ENCODE data around the gene MRPL53. TPM values are rescaled to one million over a fixed set of nuclear protein-coding genes. Genes with fewer than 3 reads are reported as not detected.
"Not testable (repeated sequence)": the region's sequence is repeated elsewhere in the genome, so short reads cannot be mapped to it uniquely, and the experiment has no call there.

MRPL53 gene
- total RNA-seq, 6 donors from 2014 or later = 19.9 to 87.1 (median 30.1) TPM

DNA sequence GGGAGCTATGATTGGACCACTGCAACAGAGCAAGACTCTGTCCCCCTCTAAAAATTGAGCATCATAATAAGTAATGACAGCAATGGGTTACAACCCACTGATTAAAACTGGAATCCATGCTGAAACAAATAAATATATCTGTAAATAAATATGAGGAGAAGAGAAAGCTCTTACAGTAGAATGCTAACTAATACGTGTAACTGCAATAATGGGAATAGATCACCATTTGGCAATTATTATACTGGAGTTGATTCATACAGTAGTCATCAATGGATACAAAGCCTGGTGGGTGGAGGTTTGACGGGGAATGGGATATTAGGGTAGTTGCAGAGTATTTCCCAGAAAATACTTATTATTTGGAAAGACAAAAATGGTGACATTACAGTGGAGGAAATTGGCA, 23.7 kb downstream of the MRPL53 start:
- TF ChIP-seq POLR2A (IDR thresholded peaks at IDR 0.05) = no peak
- TF ChIP-seq POLR2AphosphoS5 (IDR thresholded peaks at IDR 0.05) = no peak
- TF ChIP-seq, protein P1, sequence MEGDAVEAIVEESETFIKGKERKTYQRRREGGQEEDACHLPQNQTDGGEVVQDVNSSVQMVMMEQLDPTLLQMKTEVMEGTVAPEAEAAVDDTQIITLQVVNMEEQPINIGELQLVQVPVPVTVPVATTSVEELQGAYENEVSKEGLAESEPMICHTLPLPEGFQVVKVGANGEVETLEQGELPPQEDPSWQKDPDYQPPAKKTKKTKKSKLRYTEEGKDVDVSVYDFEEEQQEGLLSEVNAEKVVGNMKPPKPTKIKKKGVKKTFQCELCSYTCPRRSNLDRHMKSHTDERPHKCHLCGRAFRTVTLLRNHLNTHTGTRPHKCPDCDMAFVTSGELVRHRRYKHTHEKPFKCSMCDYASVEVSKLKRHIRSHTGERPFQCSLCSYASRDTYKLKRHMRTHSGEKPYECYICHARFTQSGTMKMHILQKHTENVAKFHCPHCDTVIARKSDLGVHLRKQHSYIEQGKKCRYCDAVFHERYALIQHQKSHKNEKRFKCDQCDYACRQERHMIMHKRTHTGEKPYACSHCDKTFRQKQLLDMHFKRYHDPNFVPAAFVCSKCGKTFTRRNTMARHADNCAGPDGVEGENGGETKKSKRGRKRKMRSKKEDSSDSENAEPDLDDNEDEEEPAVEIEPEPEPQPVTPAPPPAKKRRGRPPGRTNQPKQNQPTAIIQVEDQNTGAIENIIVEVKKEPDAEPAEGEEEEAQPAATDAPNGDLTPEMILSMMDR (IDR thresholded peaks at IDR 0.05) = no peak
- TF ChIP-seq EP300 (IDR thresholded peaks at IDR 0.05) = no peak
- WGBS, 2 donors = 86 to 94% methylated on average over 2 of the region's 2 CpGs
- H3K9me3 ChIP-seq = no peaks in the 10 kb centered on the region
- H3K36me3 ChIP-seq = no peaks in the 10 kb centered on the region
- no peak for ATAC-seq (ENCODE audit: low FRiP score in 2 of 2)
- H3K27ac ChIP-seq = no peak overlapping the region
- DNase-seq = no peak
- peaks cover 0 to 5% (median 2%) of the 10 kb centered on the region in 4 donors for H3K4me1 ChIP-seq
- no peak overlapping the region for H3K4me3 ChIP-seq
- no peaks in the 10 kb centered on the region for H3K27me3 ChIP-seq

- Histone ChIP-seq H3K27ac (no peak overlapping the region), H3K9me3 (no peaks in the 10 kb centered on the region), H3K27me3 (no peaks in the 10 kb centered on the region), H3K36me3 (no peaks in the 10 kb centered on the region), H3K4me1 (peaks cover 0 to 6% (median 2%) of the 10 kb centered on the region in 4 donors), H3K4me3 (no peak overlapping the region)
- no peak for DNase-seq
- peak in 1 of 2 donors; percentile 26 for ATAC-seq (ENCODE audit: low FRiP score in 2 of 2)
- TF ChIP-seq POLR2A (IDR thresholded peaks at IDR 0.05) (no peak), POLR2AphosphoS5 (IDR thresholded peaks at IDR 0.05) (no peak), EP300 (IDR thresholded peaks at IDR 0.05) (no peak)
- TF ChIP-seq, protein P1 (IDR thresholded peaks at IDR 0.05) = no peak
- 93% methylated on average over 5 of the region's 5 CpGs for WGBS, 2 donors
Observed at GRCh38 chr2:74447230-74447999, 25.1 kb downstream of the MRPL53 start.

DNA sequence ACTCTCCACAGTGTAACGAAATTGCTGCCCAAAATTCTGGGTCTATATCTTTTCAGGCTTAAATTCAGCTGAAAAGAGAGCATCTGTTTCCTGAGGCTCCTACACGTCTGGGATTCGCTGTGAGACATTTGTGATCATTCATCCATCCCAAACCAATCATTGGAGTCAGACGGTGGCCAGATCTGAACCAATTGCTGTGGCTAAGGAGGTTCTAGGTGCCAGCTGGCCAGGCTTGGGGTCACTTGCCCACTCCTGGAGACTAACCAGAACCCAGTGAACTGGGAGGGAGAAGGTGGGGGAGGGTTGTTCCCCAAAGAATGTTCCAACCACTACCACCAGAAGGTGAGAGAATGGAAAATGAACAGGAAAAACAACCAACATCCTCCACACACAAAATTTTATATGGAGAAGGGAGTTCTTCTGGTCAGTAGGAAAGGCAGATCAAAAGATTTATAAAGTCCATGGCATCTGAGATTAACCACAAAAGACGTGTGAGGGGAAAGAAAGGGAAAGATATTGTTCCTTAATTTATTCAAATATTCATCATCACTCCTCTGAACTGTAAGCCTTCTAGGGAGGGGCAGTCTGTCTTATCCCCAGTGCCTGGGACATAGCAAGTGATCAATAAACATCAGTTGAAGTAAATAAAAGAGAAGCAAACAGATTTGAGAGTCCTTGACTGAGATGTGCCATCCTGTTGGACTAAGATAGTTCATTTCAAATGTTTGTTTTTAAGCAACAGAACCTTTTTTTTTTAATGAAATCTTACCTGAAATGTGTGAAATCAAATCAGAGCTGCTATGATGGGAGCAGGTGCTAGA, 27.8 kb downstream of the MRPL53 start:
- WGBS, 2 donors = 36 to 37% methylated on average over 5 of the region's 5 CpGs
- DNase-seq = no peak

GRCh38 chr2:74442483-74443297, 29.8 kb downstream of the MRPL53 start:
- Histone ChIP-seq H3K27ac (peak overlapping the region; percentile 74 to 88 (median 84)), H3K4me1 (peaks cover 22 to 45% (median 30%) of the 10 kb centered on the region in 4 donors), H3K4me3 (peak overlapping the region in 3 of 4 donors; percentile 42 to 64 (median 59))
- not testable (repeated sequence) for DNase-seq; H3K27me3 ChIP-seq; H3K9me3 ChIP-seq; H3K36me3 ChIP-seq; ATAC-seq (ENCODE audit: low FRiP score in 2 of 2)
- WGBS, 2 donors = 89 to 94% methylated on average over 14 to 16 of the region's 16 CpGs

More for the DNA sequence above, 27.8 kb downstream of the MRPL53 start:
- TF ChIP-seq, protein P1 (IDR thresholded peaks at IDR 0.05) = no peak
- TF ChIP-seq POLR2A (IDR thresholded peaks at IDR 0.05) (no peak), POLR2AphosphoS5 (IDR thresholded peaks at IDR 0.05) (no peak), EP300 (IDR thresholded peaks at IDR 0.05) (no peak)
- ATAC-seq (ENCODE audit: low FRiP score in 2 of 2) = no peak
- peaks cover 0 to 9% (median 3%) of the 10 kb centered on the region in 4 donors for H3K27me3 ChIP-seq
- H3K27ac ChIP-seq = no peak overlapping the region
- no peaks in the 10 kb centered on the region for H3K36me3 ChIP-seq
- H3K9me3 ChIP-seq = no peaks in the 10 kb centered on the region
- H3K4me1 ChIP-seq = peaks cover 13 to 32% (median 21%) of the 10 kb centered on the region in 4 donors
- no peak overlapping the region for H3K4me3 ChIP-seq
